Measurements from ENCODE around the gene SND1.

- TF ChIP-seq CTCF (IDR thresholded peaks at IDR 0.05; ENCODE audit: insufficient read depth, low read length, poor library complexity, severe bottlenecking) (no peak), EZH2phosphoT487 (conservative IDR thresholded peaks at IDR 0.05; ENCODE audit: low read length) (no peak)
Measured at GRCh38 chr7:127809261-127809702, 157.3 kb downstream of the SND1 start.

Data from SU-DHL-6 (cell line).